ENCODE data around the gene SPSB3. TPM values are rescaled to one million over a fixed set of nuclear protein-coding genes. Genes with fewer than 3 reads are reported as not detected.

SPSB3 gene
- total and polyA plus RNA-seq, 12 donors, result 8.3 to 297 (median 107) TPM

GRCh38 chr16:1767116-1767994 is 15.0 kb downstream of the SPSB3 start:
- TF ChIP-seq, protein P1, sequence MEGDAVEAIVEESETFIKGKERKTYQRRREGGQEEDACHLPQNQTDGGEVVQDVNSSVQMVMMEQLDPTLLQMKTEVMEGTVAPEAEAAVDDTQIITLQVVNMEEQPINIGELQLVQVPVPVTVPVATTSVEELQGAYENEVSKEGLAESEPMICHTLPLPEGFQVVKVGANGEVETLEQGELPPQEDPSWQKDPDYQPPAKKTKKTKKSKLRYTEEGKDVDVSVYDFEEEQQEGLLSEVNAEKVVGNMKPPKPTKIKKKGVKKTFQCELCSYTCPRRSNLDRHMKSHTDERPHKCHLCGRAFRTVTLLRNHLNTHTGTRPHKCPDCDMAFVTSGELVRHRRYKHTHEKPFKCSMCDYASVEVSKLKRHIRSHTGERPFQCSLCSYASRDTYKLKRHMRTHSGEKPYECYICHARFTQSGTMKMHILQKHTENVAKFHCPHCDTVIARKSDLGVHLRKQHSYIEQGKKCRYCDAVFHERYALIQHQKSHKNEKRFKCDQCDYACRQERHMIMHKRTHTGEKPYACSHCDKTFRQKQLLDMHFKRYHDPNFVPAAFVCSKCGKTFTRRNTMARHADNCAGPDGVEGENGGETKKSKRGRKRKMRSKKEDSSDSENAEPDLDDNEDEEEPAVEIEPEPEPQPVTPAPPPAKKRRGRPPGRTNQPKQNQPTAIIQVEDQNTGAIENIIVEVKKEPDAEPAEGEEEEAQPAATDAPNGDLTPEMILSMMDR (IDR thresholded peaks at IDR 0.05), result no peak
- TF ChIP-seq POLR2A (IDR thresholded peaks at IDR 0.05), result no peak
- Histone ChIP-seq H3K4me1 (replicated peaks in 1 of 2) (peaks cover 10 to 21% of the 10 kb centered on the region in 2 donors), H3K36me3 (replicated peaks in 1 of 2) (peaks cover 0 to 67% of the 10 kb centered on the region in 2 donors), H3K27me3 (no peaks in the 10 kb centered on the region), H3K4me3 (no peak overlapping the region), H3K27ac (no peak overlapping the region), H3K9me3 (replicated peaks in 1 of 3) (no peaks in the 10 kb centered on the region)
- 91 to 98% (median 94%) methylated on average over 13 to 42 of the region's 42 CpGs for WGBS, 4 donors
- intact Hi-C loops (cut with DNase I), result no loop called here
- DNase-seq, result no peak

DNA sequence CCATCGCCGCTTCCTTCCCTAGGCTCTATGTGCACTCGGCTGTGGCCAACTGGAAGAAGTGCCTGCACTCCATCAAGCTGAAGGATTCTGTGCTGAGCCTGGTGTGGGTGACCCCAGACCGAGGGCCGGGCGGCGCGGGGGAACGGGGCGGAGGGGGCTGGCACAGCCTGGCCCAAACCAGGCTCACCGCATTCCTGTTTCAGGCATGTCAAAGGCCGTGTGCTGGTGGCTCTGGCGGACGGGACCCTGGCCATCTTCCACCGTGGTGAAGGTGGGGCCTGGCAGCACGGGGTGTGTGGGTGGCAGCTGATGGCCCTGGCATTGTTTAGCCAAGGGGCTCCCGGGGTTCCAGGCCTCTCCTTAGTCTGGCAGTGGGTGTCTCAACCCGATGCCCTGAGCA is 15.7 kb downstream of the SPSB3 start:
- Histone ChIP-seq H3K4me1 (replicated peaks in 1 of 2) (peaks cover 4 to 15% of the 10 kb centered on the region in 2 donors), H3K4me3 (no peak overlapping the region), H3K27ac (no peak overlapping the region), H3K9me3 (replicated peaks in 1 of 3) (no peaks in the 10 kb centered on the region), H3K36me3 (replicated peaks in 1 of 2) (peaks cover 0 to 74% of the 10 kb centered on the region in 2 donors), H3K27me3 (no peaks in the 10 kb centered on the region)
- TF ChIP-seq, protein P1 (IDR thresholded peaks at IDR 0.05), result no peak
- no peak for TF ChIP-seq POLR2A (IDR thresholded peaks at IDR 0.05)
- no peak for DNase-seq
- intact Hi-C loops (cut with DNase I), result no loop called here
- WGBS, 4 donors, result 92 to 96% (median 92%) methylated on average over 5 to 18 of the region's 18 CpGs; no CpG with 5 or more reads in 1 of the 4 donors

- 90 to 100% (median 95%) methylated on average over 1 to 19 of the region's 19 CpGs for WGBS, 4 donors
Observed at GRCh38 chr16:1766231-1766630, 16.1 kb downstream of the SPSB3 start.

DNA sequence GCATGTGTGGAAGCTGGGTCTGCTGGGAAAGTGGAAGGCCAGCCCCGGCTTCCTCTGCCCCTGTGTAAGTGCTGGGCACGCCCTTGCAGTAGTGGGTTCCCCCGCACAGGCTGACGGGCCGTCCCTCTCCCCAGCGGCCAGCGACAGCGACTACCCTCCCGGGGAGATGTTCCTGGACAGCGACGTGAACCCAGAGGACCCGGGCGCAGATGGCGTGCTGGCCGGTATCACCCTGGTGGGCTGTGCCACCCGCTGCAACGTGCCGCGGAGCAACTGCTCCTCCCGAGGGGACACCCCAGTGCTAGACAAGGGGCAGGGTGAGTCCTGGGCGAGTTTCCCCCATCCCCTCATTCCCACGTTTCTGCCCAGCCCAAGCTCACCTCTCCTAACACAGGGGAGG is 16.5 kb downstream of the SPSB3 start:
- no peak overlapping the region for H3K27ac ChIP-seq
- H3K4me3 ChIP-seq, result no peak overlapping the region
- TF ChIP-seq, protein P1 (IDR thresholded peaks at IDR 0.05), result no peak
- TF ChIP-seq POLR2A (IDR thresholded peaks at IDR 0.05), result no peak
- H3K36me3 ChIP-seq (replicated peaks in 1 of 2), result peaks cover 0 to 80% of the 10 kb centered on the region in 2 donors
- H3K9me3 ChIP-seq (replicated peaks in 1 of 3), result no peaks in the 10 kb centered on the region
- peaks cover 4 to 13% of the 10 kb centered on the region in 2 donors for H3K4me1 ChIP-seq (replicated peaks in 1 of 2)
- H3K27me3 ChIP-seq, result no peaks in the 10 kb centered on the region
- DNase-seq, result no peak
- intact Hi-C loops (cut with DNase I), result no loop called here
- 85 to 92% (median 90%) methylated on average over 8 to 22 of the region's 22 CpGs for WGBS, 4 donors

More at GRCh38 chr16:1766231-1766630, 16.1 kb downstream of the SPSB3 start:
- no peaks in the 10 kb centered on the region for H3K9me3 ChIP-seq (replicated peaks in 1 of 3)
- peaks cover 4 to 14% of the 10 kb centered on the region in 2 donors for H3K4me1 ChIP-seq (replicated peaks in 1 of 2)
- intact Hi-C loops (cut with DNase I), result no loop called here
- H3K27ac ChIP-seq, result no peak overlapping the region
- H3K36me3 ChIP-seq (replicated peaks in 1 of 2), result peaks cover 0 to 76% of the 10 kb centered on the region in 2 donors
- TF ChIP-seq, protein P1 (IDR thresholded peaks at IDR 0.05), result no peak
- no peak for TF ChIP-seq POLR2A (IDR thresholded peaks at IDR 0.05)
- H3K27me3 ChIP-seq, result no peaks in the 10 kb centered on the region
- H3K4me3 ChIP-seq, result no peak overlapping the region
- no peak for DNase-seq
